Upper lobe of left lung (tissue), 4 donors: Measurements from ENCODE around the gene MTMR4.

Experiments
- CTCF ChIP-seq, 6 experiments: fragments of 450-650 bp in 4 of 6; fragments of 200-600 bp in 2 of 6; sonication (generic) in 2 of 6; IDR thresholded peaks; one replicate each; pipeline ENCODE4 v1.5.1; 2016 to 2019; ENCODE audit warnings: antibody characterized with exemption in 6 of 6
- POLR2A ChIP-seq, 4 donors: fragments of 450-650 bp; IDR thresholded peaks; one replicate each; pipeline ENCODE4 v1.5.1; 2016 to 2017; ENCODE audit warnings: antibody characterized with exemption in 4 of 4, mild to moderate bottlenecking in 2 of 4

GRCh38 chr17:58480090-58480489, 34.3 kb downstream of the MTMR4 start:
- no peak for TF ChIP-seq POLR2A (IDR thresholded peaks at IDR 0.05)
- no peak for TF ChIP-seq CTCF (IDR thresholded peaks at IDR 0.05)
